OCI-LY3 (cell line): ENCODE data around the gene MSI2.

Experiments
- H2AFZ ChIP-seq: fragments of 200-600, 300-600 bp; shearing (Covaris generic); 2 replicates; pipeline ENCODE4 v1.6.0; 2014; ENCODE audit warnings: antibody characterized with exemption, low read depth, low read length
- H3K27ac ChIP-seq: fragments of 200-600, 300-600 bp; sonication (generic); 2 replicates; pipeline ENCODE4 v1.5.1; 2014; ENCODE audit warnings: mild to moderate bottlenecking, low read length, moderate library complexity, mixed read lengths
- H3K27me3 ChIP-seq: fragments of 200-600, 300-600 bp; sonication (generic); 2 replicates; pipeline ENCODE4 v1.6.1; 2014; ENCODE audit warnings: low read depth, low read length, mixed read lengths
- H3K36me3 ChIP-seq: fragments of 200-600, 300-600 bp; sonication (generic); replicated peaks from 2 replicates; pipeline ENCODE3; 2014; ENCODE audit warnings: low read depth, low read length, mixed read lengths
- H3K4me1 ChIP-seq: fragments of 300-600, 200-600 bp; sonication (generic); 2 replicates; pipeline ENCODE4 v1.6.1; 2014; ENCODE audit warnings: low read length, mixed read lengths
- H3K4me2 ChIP-seq: fragments of 200-600, 300-600 bp; sonication (generic); 2 replicates; pipeline ENCODE4 v1.6.1; 2014; ENCODE audit warnings: low read length, mixed read lengths
- H3K4me3 ChIP-seq: fragments of 300-600, 200-600 bp; sonication (generic); 2 replicates; pipeline ENCODE4 v1.5.1; 2014; ENCODE audit warnings: antibody characterized with exemption, mild to moderate bottlenecking, low read length, moderate library complexity
- H3K79me2 ChIP-seq: fragments of 300-600, 200-600 bp; shearing (Covaris generic); 2 replicates; pipeline ENCODE4 v1.6.1; 2014; ENCODE audit warnings: mild to moderate bottlenecking, low read length, mixed read lengths
- H3K9ac ChIP-seq: fragments of 300-600, 200-600 bp; shearing (Covaris generic); 2 replicates; pipeline ENCODE4 v1.6.0; 2014; ENCODE audit warnings: mild to moderate bottlenecking, low read length, moderate library complexity
- H3K9me3 ChIP-seq: fragments of 200-600, 300-600 bp; shearing (Covaris generic); 2 replicates; pipeline ENCODE4 v1.6.1; 2014; ENCODE audit warnings: low read length, mixed read lengths; ENCODE audit not compliant: insufficient read depth
- H4K20me1 ChIP-seq: fragments of 200-600, 300-600 bp; sonication (generic); 2 replicates; pipeline ENCODE4 v1.6.1; 2016; ENCODE audit warnings: low read length, mixed read lengths; ENCODE audit not compliant: insufficient read depth
- CTCF ChIP-seq: fragments of 200-600, 300-600 bp; sonication (generic); IDR thresholded peaks from 2 replicates; pipeline ENCODE4 v1.5.1; 2014; ENCODE audit warnings: antibody characterized with exemption, low read length, low read depth
- EZH2phosphoT487 ChIP-seq: fragments of 200-600 bp; shearing (Covaris generic); IDR thresholded peaks from 2 replicates; pipeline ENCODE4 v1.6.1; 2018; ENCODE audit warnings: antibody characterized with exemption, mixed run types, low read depth

MSI2 gene

GRCh38 chr17:57317079-57317478 lies 60.8 kb downstream of the MSI2 start:
- TF ChIP-seq EZH2phosphoT487 = no peak
- TF ChIP-seq CTCF = no peak
- Histone ChIP-seq H3K27ac (no peak overlapping the region), H3K9me3 (no peaks in the 10 kb centered on the region), H3K27me3 (no peaks in the 10 kb centered on the region), H3K9ac (no peak overlapping the region), H3K4me2 (no peak overlapping the region), H3K36me3 (peaks cover 12% of the 10 kb centered on the region), H4K20me1 (peaks cover 28% of the 10 kb centered on the region), H2AFZ (no peak overlapping the region), H3K4me3 (no peak overlapping the region), H3K4me1 (no peaks in the 10 kb centered on the region), H3K79me2 (peaks cover 5% of the 10 kb centered on the region; the same call in 1 of the 2 replicates)

- Histone ChIP-seq H3K79me2 (peaks cover 5% of the 10 kb centered on the region; the same call in 1 of the 2 replicates), H2AFZ (no peak overlapping the region)
These were observed 62.6 kb downstream of the MSI2 start for GRCh38 chr17:57318913-57319312.

GRCh38 chr17:57319806-57320205 lies 63.5 kb downstream of the MSI2 start:
- no peak overlapping the region for H3K4me3 ChIP-seq
- H3K79me2 ChIP-seq = peaks cover 5% of the 10 kb centered on the region; the same call in 1 of the 2 replicates
- H4K20me1 ChIP-seq = peaks cover 34% of the 10 kb centered on the region
- no peaks in the 10 kb centered on the region for H3K4me1 ChIP-seq
- H3K9me3 ChIP-seq = no peaks in the 10 kb centered on the region
- TF ChIP-seq EZH2phosphoT487 (no peak), CTCF (no peak)
- no peak overlapping the region for H3K27ac ChIP-seq
- H3K9ac ChIP-seq = no peak overlapping the region
- no peak overlapping the region for H2AFZ ChIP-seq
- peaks cover 7% of the 10 kb centered on the region for H3K36me3 ChIP-seq
- no peak overlapping the region for H3K4me2 ChIP-seq
- no peaks in the 10 kb centered on the region for H3K27me3 ChIP-seq

More at GRCh38 chr17:57318913-57319312, 62.6 kb downstream of the MSI2 start:
- no peak for TF ChIP-seq EZH2phosphoT487
- no peak for TF ChIP-seq CTCF
- Histone ChIP-seq H3K9me3 (no peaks in the 10 kb centered on the region), H3K9ac (no peak overlapping the region), H3K27ac (no peak overlapping the region), H3K36me3 (peaks cover 7% of the 10 kb centered on the region), H3K27me3 (no peaks in the 10 kb centered on the region), H3K4me1 (no peaks in the 10 kb centered on the region), H4K20me1 (peaks cover 26% of the 10 kb centered on the region), H3K4me3 (no peak overlapping the region), H3K4me2 (no peak overlapping the region)

- Histone ChIP-seq H4K20me1 (peaks cover 57% of the 10 kb centered on the region; the same call in 1 of the 2 replicates), H3K27ac (no peak overlapping the region), H3K27me3 (no peaks in the 10 kb centered on the region), H3K9me3 (no peaks in the 10 kb centered on the region), H3K79me2 (0 out of 2 replicates have a peak, but pooled peaks cover 3% of the 10 kb centered on the region), H3K4me1 (no peaks in the 10 kb centered on the region), H3K4me3 (no peak overlapping the region), H3K4me2 (no peak overlapping the region), H3K9ac (no peak overlapping the region), H3K36me3 (peaks cover 7% of the 10 kb centered on the region), H2AFZ (no peak overlapping the region)
- TF ChIP-seq CTCF (no peak), EZH2phosphoT487 (no peak)
These were observed 67.1 kb downstream of the MSI2 start for GRCh38 chr17:57323391-57323790.
